H1 (cell line): Measurements from ENCODE around the gene ABHD14A. TPM values are rescaled to one million over a fixed set of nuclear protein-coding genes. Genes with fewer than 3 reads are reported as not detected.

Experiments
- CTCF ChIA-PET: fragments of 300-600 bp; sonication (Branson Sonifier 250); formaldehyde crosslinking; loops from one replicate; lab custom pipeline; 2021; ENCODE audit not compliant: partially characterized antibody; lab: Charles Lee
- POLR2A ChIA-PET: fragments of 300-600 bp; sonication (Branson Sonifier 250); formaldehyde crosslinking; loops from one replicate; lab custom pipeline; 2021; ENCODE audit warnings: inconsistent platforms; ENCODE audit not compliant: partially characterized antibody; lab: Charles Lee
- DNase-seq, 2 experiments: peaks; one replicate each; pipeline versions ENCODE4 v3.0.0 to v3.0.0-alpha.2; 2010 to 2022; ENCODE audit warnings: low spot score in 2 of 2, low read depth in 1 of 2, mixed read lengths in 1 of 2
- FAIRE-seq: peaks from 2 replicates; lab custom pipeline; 2011; peaks lifted over from hg19 to GRCh38; lab: Jason Lieb, UNC
- H2AFZ ChIP-seq: 2 replicates; pipeline ENCODE4 v1.8.1; 2012; ENCODE audit warnings: low read length, inconsistent platforms
- H2AK5ac ChIP-seq: 2 replicates; pipeline ENCODE4 v1.6.1; 2013; ENCODE audit warnings: low read depth, low read length
- H2BK120ac ChIP-seq: replicated peaks from 2 replicates; pipeline ENCODE3; 2013; ENCODE audit warnings: low read depth, low read length, inconsistent platforms
- H2BK12ac ChIP-seq: 2 replicates; pipeline ENCODE4 v1.6.1; 2013; ENCODE audit warnings: low read depth, low read length
- H2BK15ac ChIP-seq: 2 replicates; pipeline ENCODE4 v1.6.1; 2013; ENCODE audit warnings: low read length
- H2BK20ac ChIP-seq: 2 replicates; pipeline ENCODE4 v1.6.1; 2013; ENCODE audit warnings: low read length
- H2BK5ac ChIP-seq: 2 replicates; pipeline ENCODE4 v1.6.1; 2013; ENCODE audit warnings: low read depth, low read length
- H3K14ac ChIP-seq: 2 replicates; pipeline ENCODE4 v1.6.1; 2013; ENCODE audit warnings: inconsistent platforms; ENCODE audit not compliant: insufficient read length
- H3K18ac ChIP-seq: 2 replicates; pipeline ENCODE4 v1.6.1; 2013; ENCODE audit warnings: low read length; ENCODE audit errors: extremely low read depth
- H3K23ac ChIP-seq: 2 replicates; pipeline ENCODE4 v1.6.1; 2013; ENCODE audit warnings: inconsistent platforms; ENCODE audit not compliant: insufficient read length
- H3K23me2 ChIP-seq: 2 replicates; pipeline ENCODE4 v1.6.1; 2013; ENCODE audit warnings: low read depth, low read length
- H3K27ac ChIP-seq: 2 replicates; pipeline ENCODE4 v1.6.1; 2011; ENCODE audit warnings: low read depth, low read length, inconsistent platforms
- H3K27me3 ChIP-seq, 4 experiments: replicated peaks in 1 of 4; 1 replicate in 1 of 4; 2 replicates in 3 of 4; pipeline versions ENCODE4 v1.6.1 to v1.8.1; 2011 to 2013; ENCODE audit warnings: low read length in 3 of 4, mild to moderate bottlenecking in 3 of 4, inconsistent platforms in 2 of 4, mixed read lengths in 2 of 4, moderate library complexity in 1 of 4; ENCODE audit not compliant: control insufficient read depth in 3 of 4, insufficient read depth in 3 of 4; ENCODE audit errors: extremely low read depth in 1 of 4
- H3K36me3 ChIP-seq, 4 experiments: 2 replicates each; pipeline versions ENCODE4 v1.6.1 to v1.8.1; 2011 to 2013; ENCODE audit warnings: mild to moderate bottlenecking in 4 of 4, low read length in 3 of 4, moderate library complexity in 2 of 4, control low read depth in 1 of 4, inconsistent platforms in 1 of 4; ENCODE audit not compliant: insufficient read depth in 4 of 4, control insufficient read depth in 2 of 4
- H3K4ac ChIP-seq: replicated peaks from 2 replicates; pipeline ENCODE3; 2013; ENCODE audit warnings: low read length, low read depth, mixed read lengths, inconsistent platforms; ENCODE audit not compliant: insufficient read length
- H3K4me1 ChIP-seq, 4 experiments: replicated peaks in 1 of 4; 1 replicate in 1 of 4; 2 replicates in 3 of 4; pipeline versions ENCODE4 v1.6.1 to v1.8.1; 2011 to 2013; ENCODE audit warnings: low read length in 3 of 4, inconsistent platforms in 2 of 4, mixed read lengths in 1 of 4; ENCODE audit not compliant: insufficient read depth in 4 of 4, control insufficient read depth in 3 of 4
- H3K4me2 ChIP-seq, 2 experiments: 2 replicates each; pipeline versions ENCODE4 v1.6.1 to v1.8.1; 2011 to 2013; ENCODE audit warnings: low read depth in 2 of 2, low read length in 2 of 2, control low read depth in 1 of 2, inconsistent platforms in 1 of 2, mild to moderate bottlenecking in 1 of 2; ENCODE audit not compliant: insufficient read depth in 1 of 2
- H3K4me3 ChIP-seq, 4 experiments: fragments of 200-600, 300-600 bp in 1 of 4; sonication (generic), shearing (Covaris generic), sonication (Bioruptor Twin) in 1 of 4; 2 replicates each; pipeline versions ENCODE4 v1.5.1 to v1.8.1; 2011 to 2016; ENCODE audit warnings: low read length in 4 of 4, low read depth in 3 of 4, control low read depth in 2 of 4, inconsistent platforms in 2 of 4, mild to moderate bottlenecking in 2 of 4, mixed read lengths in 1 of 4, moderate library complexity in 1 of 4; ENCODE audit not compliant: insufficient read depth in 2 of 4; ENCODE audit errors: extremely low read depth in 1 of 4
- H3K56ac ChIP-seq: replicated peaks from 2 replicates; pipeline ENCODE3; 2013; ENCODE audit warnings: low read depth, mild to moderate bottlenecking, mixed read lengths, low read length, inconsistent platforms; ENCODE audit not compliant: insufficient read length
- H3K79me1 ChIP-seq: 2 replicates; pipeline ENCODE4 v1.6.1; 2013; ENCODE audit warnings: low read depth, low read length, control low read depth
- H3K79me2 ChIP-seq, 2 experiments: 2 replicates each; pipeline versions ENCODE4 v1.6.1 to v1.8.1; 2012 to 2013; ENCODE audit warnings: low read length in 2 of 2, mild to moderate bottlenecking in 2 of 2, inconsistent platforms in 1 of 2; ENCODE audit not compliant: insufficient read depth in 2 of 2, control insufficient read depth in 1 of 2
- H3K9ac ChIP-seq, 4 experiments: replicated peaks in 1 of 4; 1 replicate in 1 of 4; 2 replicates in 3 of 4; pipeline versions ENCODE4 v1.6.1 to v1.8.1; 2011 to 2013; ENCODE audit warnings: low read depth in 3 of 4, low read length in 3 of 4, control low read depth in 2 of 4, mild to moderate bottlenecking in 2 of 4, moderate library complexity in 2 of 4, inconsistent platforms in 1 of 4; ENCODE audit errors: extremely low read depth in 1 of 4
- H3K9me3 ChIP-seq, 2 experiments: 2 replicates each; pipeline versions ENCODE4 v1.6.1 to v1.8.1; 2012 to 2013; ENCODE audit warnings: mild to moderate bottlenecking in 2 of 2, moderate library complexity in 2 of 2, control low read depth in 1 of 2, inconsistent platforms in 1 of 2, low read depth in 1 of 2, low read length in 1 of 2, mixed read lengths in 1 of 2; ENCODE audit not compliant: insufficient read depth in 2 of 2
- H4K20me1 ChIP-seq, 2 experiments: replicated peaks in 1 of 2; 2 replicates each; pipeline versions ENCODE3 to v1.8.1; 2011 to 2013; ENCODE audit warnings: inconsistent platforms in 2 of 2, low read length in 2 of 2, mild to moderate bottlenecking in 1 of 2; ENCODE audit not compliant: insufficient read depth in 2 of 2, control insufficient read depth in 1 of 2
- H4K5ac ChIP-seq: 2 replicates; pipeline ENCODE4 v1.6.1; 2013; ENCODE audit warnings: low read length, low read depth, mixed read lengths, inconsistent platforms; ENCODE audit not compliant: insufficient read length
- H4K8ac ChIP-seq: 2 replicates; pipeline ENCODE4 v1.8.0; 2013; ENCODE audit warnings: mild to moderate bottlenecking, moderate library complexity, low read length, inconsistent platforms; ENCODE audit not compliant: insufficient read depth; ENCODE audit errors: extremely low read depth
- H4K91ac ChIP-seq: replicated peaks from 2 replicates; pipeline ENCODE3; 2013; ENCODE audit warnings: low read length, mixed read lengths, inconsistent platforms; ENCODE audit not compliant: insufficient read length
- BACH1 ChIP-seq: IDR thresholded peaks from 2 replicates; pipeline ENCODE4 v1.6.1; 2012; ENCODE audit warnings: low read length, improper control_type of control experiment
- CHD2 ChIP-seq: IDR thresholded peaks from 2 replicates; pipeline ENCODE4 v1.6.1; 2012; ENCODE audit warnings: low read length, improper control_type of control experiment
- GTF2F1 ChIP-seq: IDR thresholded peaks from 2 replicates; pipeline ENCODE4 v1.6.1; 2012; ENCODE audit warnings: low read depth, low read length, improper control_type of control experiment, borderline replicate concordance
- SIN3A ChIP-seq, 2 experiments: IDR thresholded peaks in 1 of 2; conservative IDR thresholded peaks in 1 of 2; 2 replicates each; pipeline ENCODE4 v1.6.1; 2011 to 2012; ENCODE audit warnings: low read length in 2 of 2, improper control_type of control experiment in 1 of 2, low read depth in 1 of 2, mild to moderate bottlenecking in 1 of 2
- TAF7 ChIP-seq: optimal IDR thresholded peaks from 2 replicates; pipeline ENCODE3; 2011; ENCODE audit warnings: low read depth, mild to moderate bottlenecking, inconsistent platforms, low read length, moderate library complexity, borderline replicate concordance
- WGBS, 2 experiments: shearing (Covaris generic) in 1 of 2; methylation state at CpG; one replicate each; pipeline versions ENCODE4 v1.1.6 to v1.1.7; 2013 to 2015; ENCODE audit warnings: low lambda C conversion rate in 2 of 2, mixed read lengths in 2 of 2, inconsistent platforms in 1 of 2, low coverage in 1 of 2, missing lambda C conversion rate in 1 of 2; ENCODE audit not compliant: insufficient replicate concordance in 2 of 2, insufficient coverage in 1 of 2, insufficient read length in 1 of 2; ENCODE audit errors: extremely low coverage in 1 of 2, missing lambda C conversion rate in 1 of 2; 5-methylcytosine and 5-hydroxymethylcytosine counted together
- polyA plus RNA-seq, 7 experiments: library from polyadenylated mRNA; depleted of rRNA in 3 of 7; stranded (reverse) in 5 of 7; unstranded in 2 of 7; fragments of >200 nt in 5 of 7; fragments of 200-250 nt in 2 of 7; gene quantifications; 1 replicate in 5 of 7; 2 replicates in 1 of 7; 4 replicates in 1 of 7; pipeline versions ENCODE4 v1.2.1 to v1.2.3, GENCODE V29; 2011 to 2013; ENCODE audit warnings: missing spikeins in 2 of 7, mixed read lengths in 2 of 7
- total RNA-seq: library from RNA; stranded (reverse); fragmentation: NEBNext Ultra II Directional; extraction: Animal tissue kit (Norgen Biotek cat#: 25700); gene quantifications from 2 replicates; pipeline ENCODE4 v1.2.1, GENCODE V29; 2021

The ABHD14A gene
- total and polyA plus RNA-seq, 2 of the 8 experiments (the other 6 are each of a cell fraction or from before 2014, with no cell fraction given) = 4.6 to 9.8 TPM

DNA sequence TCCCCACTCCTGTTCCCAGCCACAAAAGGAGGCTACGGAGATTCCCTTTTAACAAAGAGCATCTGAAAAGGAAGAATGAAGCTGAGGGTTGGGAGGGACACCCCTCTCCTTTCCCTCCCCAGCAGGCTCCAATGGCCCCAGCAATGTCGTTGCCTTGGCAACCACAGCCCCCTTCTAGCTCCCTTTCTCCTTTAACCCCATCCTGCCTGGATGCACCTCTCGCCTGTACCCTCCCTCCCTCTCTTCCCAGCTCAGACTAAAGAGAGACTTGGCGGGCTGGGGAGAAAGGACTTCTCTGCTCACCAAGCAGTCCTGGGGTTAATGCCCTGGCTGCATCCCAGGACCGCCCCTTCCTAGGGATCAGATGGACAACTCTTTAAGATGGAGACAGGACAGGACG lies 27.9 kb downstream of the ABHD14A start:
- Histone ChIP-seq H4K20me1 (no peaks in the 10 kb centered on the region), H3K9me3 (no peaks in the 10 kb centered on the region), H2AK5ac (no peak overlapping the region), H4K91ac (peak overlapping the region; percentile 63), H4K8ac (no peak overlapping the region), H2BK20ac (no peak overlapping the region), H3K14ac (no peak overlapping the region), H3K4me1 (peaks cover 10 to 53% (median 34%) of the 10 kb centered on the region in 4 experiments), H3K56ac (no peak overlapping the region), H3K9ac (no peak overlapping the region), H3K4ac (no peak overlapping the region), H2BK120ac (no peak overlapping the region), H3K4me3 (peak overlapping the region in 3 of 4 experiments; percentile 8 to 10 (median 9); a peak in 3 of 8 replicates), H3K36me3 (no peaks in the 10 kb centered on the region), H2BK12ac (no peak overlapping the region), H3K79me2 (no peaks in the 10 kb centered on the region), H4K5ac (no peak overlapping the region), H3K79me1 (no peaks in the 10 kb centered on the region), H3K23me2 (peaks cover 3% of the 10 kb centered on the region; the same call in 1 of the 2 replicates), H2BK5ac (no peak overlapping the region; the same call in 1 of the 2 replicates), H3K4me2 (peak overlapping the region; percentile 24 to 50; a peak in 3 of 4 replicates), H3K27ac (no peak overlapping the region), H2BK15ac (no peak overlapping the region), H2AFZ (0 out of 2 replicates have a peak overlapping the region, but pooled peaks have one; percentile 42), H3K27me3 (no peaks in the 10 kb centered on the region; a peak in 2 of 7 replicates), H3K23ac (no peak overlapping the region), H3K18ac (no peak overlapping the region)
- DNase-seq (peak in 1 of 2 experiments; percentile 59), FAIRE-seq (no peak)
- 43% methylated on average over 6 of the region's 6 CpGs; no CpG with 5 or more reads in 1 of the 2 experiments for WGBS, 2 experiments
- CTCF ChIA-PET = interaction anchor here (0.7 to 24.7 kb wide), 33 partner anchors 10 to 386 kb away, joined by 3 to 984 read pairs (median 8); partner anchors contain the start of genes ABHD14A, ABHD14B, ACY1 and DUSP7
- POLR2A ChIA-PET = interaction anchor here (0.9 to 3.8 kb wide), 7 partner anchors 8 to 152 kb away, joined by 3 to 24 read pairs (median 5); partner anchors contain the start of genes DUSP7 and POC1A
- TF ChIP-seq CHD2 = no peak
- TF ChIP-seq TAF7 = no peak
- no peak for TF ChIP-seq GTF2F1
- TF ChIP-seq SIN3A (conservative IDR thresholded peaks at IDR 0.05 in 1 of 2, IDR thresholded peaks at IDR 0.05 in 1 of 2; ENCODE audit: low read depth in 1 of 2, low read length in 2 of 2) = no peak; a peak in 1 of 4 replicates
- no peak for TF ChIP-seq BACH1
